ENCODE data around the gene INO80C. TPM values are rescaled to one million over a fixed set of nuclear protein-coding genes. Genes with fewer than 3 reads are reported as not detected.
A peak's percentile ranks its signal among the peaks of the same experiment; 100 is the strongest.

The INO80C gene
- total RNA-seq, 8 experiments from 2014 or later, result 5.8 to 35.9 (median 15.7) TPM

- peaks cover 9 to 12% of the 10 kb centered on the region in 2 donors for H3K4me1 ChIP-seq (replicated peaks in 1 of 2)
- no peak overlapping the region for H3K4me3 ChIP-seq
- no peak for ATAC-seq (replicated peaks in 6 of 8)
- in situ Hi-C loops (cut with MboI; ENCODE audit: low pct_unique_long_range_greater_than_20kb in 2 of 9, low sequenced_read_pairs in 9 of 9, unreplicated experiment in 9 of 9), result no loop called here
- 51 to 80% (median 70%) methylated on average over 1 to 7 of the region's 7 CpGs; no CpG with 5 or more reads in 1 of the 10 experiments for WGBS, 10 experiments
- H3K27ac ChIP-seq, result no peak overlapping the region
These were observed 21.6 kb upstream of the INO80C start for GRCh38 chr18:35519148-35519899.

- in situ Hi-C loops (cut with MboI; ENCODE audit: low pct_unique_long_range_greater_than_20kb in 2 of 9, low sequenced_read_pairs in 9 of 9, unreplicated experiment in 9 of 9), result no loop called here
- peaks cover 3 to 5% of the 10 kb centered on the region in 2 donors for H3K4me1 ChIP-seq (replicated peaks in 1 of 2)
- H3K27ac ChIP-seq, result no peak overlapping the region
These were observed 20.0 kb upstream of the INO80C start for GRCh38 chr18:35517715-35518114.

GRCh38 chr18:35516789-35517188, 19.0 kb upstream of the INO80C start:
- H3K4me1 ChIP-seq (replicated peaks in 1 of 2), result peaks cover 3 to 5% of the 10 kb centered on the region in 2 donors
- in situ Hi-C loops (cut with MboI; ENCODE audit: low pct_unique_long_range_greater_than_20kb in 2 of 9, low sequenced_read_pairs in 9 of 9, unreplicated experiment in 9 of 9), result no loop called here
- no peak overlapping the region for H3K4me3 ChIP-seq
- no peak for ATAC-seq (replicated peaks in 6 of 8)
- 33 to 100% (median 72%) methylated on average over 1 to 3 of the region's 3 CpGs; no CpG with 5 or more reads in 2 of the 10 experiments for WGBS, 10 experiments
- no peak overlapping the region for H3K27ac ChIP-seq

More at GRCh38 chr18:35517715-35518114, 20.0 kb upstream of the INO80C start:
- H3K4me3 ChIP-seq, result no peak overlapping the region
- ATAC-seq (replicated peaks in 6 of 8), result no peak
- 89 to 100% (median 100%) methylated on average over 1 to 2 of the region's 2 CpGs; no CpG with 5 or more reads in 5 of the 10 experiments for WGBS, 10 experiments

GRCh38 chr18:35516351-35516750, 18.6 kb upstream of the INO80C start:
- no peak for ATAC-seq (replicated peaks in 6 of 8)
- Histone ChIP-seq H3K4me1 (replicated peaks in 1 of 2) (peaks cover 3 to 5% of the 10 kb centered on the region in 2 donors), H3K27ac (no peak overlapping the region), H3K4me3 (no peak overlapping the region)
- in situ Hi-C loops (cut with MboI; ENCODE audit: low pct_unique_long_range_greater_than_20kb in 2 of 9, low sequenced_read_pairs in 9 of 9, unreplicated experiment in 9 of 9), result no loop called here
- 40 to 100% (median 75%) methylated on average over 2 to 3 of the region's 3 CpGs; no CpG with 5 or more reads in 3 of the 10 experiments for WGBS, 10 experiments

GRCh38 chr18:35515460-35516130, 17.8 kb upstream of the INO80C start:
- Histone ChIP-seq H3K4me3 (no peak overlapping the region), H3K27ac (no peak overlapping the region), H3K4me1 (replicated peaks in 1 of 2) (peaks cover 3 to 5% of the 10 kb centered on the region in 2 donors)
- 22 to 70% (median 52%) methylated on average over 1 to 5 of the region's 6 CpGs; no CpG with 5 or more reads in 1 of the 10 experiments for WGBS, 10 experiments
- no peak for ATAC-seq (replicated peaks in 6 of 8)
- in situ Hi-C loops (cut with MboI; ENCODE audit: low pct_unique_long_range_greater_than_20kb in 2 of 9, low sequenced_read_pairs in 9 of 9, unreplicated experiment in 9 of 9), result no loop called here

- Histone ChIP-seq H3K4me3 (no peak overlapping the region), H3K27ac (no peak overlapping the region), H3K4me1 (replicated peaks in 1 of 2) (peaks cover 3 to 5% of the 10 kb centered on the region in 2 donors)
- in situ Hi-C loops (cut with MboI; ENCODE audit: low pct_unique_long_range_greater_than_20kb in 2 of 9, low sequenced_read_pairs in 9 of 9, unreplicated experiment in 9 of 9), result no loop called here
- ATAC-seq (replicated peaks in 6 of 8), result no peak
- WGBS, 10 experiments, result 87 to 100% (median 100%) methylated on average over 1 to 4 of the region's 7 CpGs; no CpG with 5 or more reads in 6 of the 10 experiments
These were observed 17.1 kb upstream of the INO80C start for GRCh38 chr18:35514752-35515459.

GRCh38 chr18:35514283-35514682, 16.5 kb upstream of the INO80C start:
- no peak for ATAC-seq (replicated peaks in 6 of 8)
- Histone ChIP-seq H3K27ac (no peak overlapping the region), H3K4me3 (no peak overlapping the region), H3K4me1 (replicated peaks in 1 of 2) (peaks cover 3 to 5% of the 10 kb centered on the region in 2 donors)
- 60 to 100% (median 98%) methylated on average over 1 to 2 of the region's 2 CpGs; no CpG with 5 or more reads in 2 of the 10 experiments for WGBS, 10 experiments
- in situ Hi-C loops (cut with MboI; ENCODE audit: low pct_unique_long_range_greater_than_20kb in 2 of 9, low sequenced_read_pairs in 9 of 9, unreplicated experiment in 9 of 9), result no loop called here

- no peak overlapping the region for H3K27ac ChIP-seq
- in situ Hi-C loops (cut with MboI; ENCODE audit: low pct_unique_long_range_greater_than_20kb in 2 of 9, low sequenced_read_pairs in 9 of 9, unreplicated experiment in 9 of 9), result no loop called here
- 3 to 93% (median 71%) methylated on average over 1 to 5 of the region's 7 CpGs; no CpG with 5 or more reads in 3 of the 10 experiments for WGBS, 10 experiments
- no peak overlapping the region for H3K4me3 ChIP-seq
- peak in 7 of 8 experiments; percentile 41 to 98 (median 67) for ATAC-seq (replicated peaks in 6 of 8)
- peaks cover 3 to 5% of the 10 kb centered on the region in 2 donors for H3K4me1 ChIP-seq (replicated peaks in 1 of 2)
These were observed 15.6 kb upstream of the INO80C start for GRCh38 chr18:35513181-35513936.

GRCh38 chr18:35512761-35513160, 15.0 kb upstream of the INO80C start:
- Histone ChIP-seq H3K4me1 (replicated peaks in 1 of 2) (peaks cover 3 to 5% of the 10 kb centered on the region in 2 donors), H3K27ac (no peak overlapping the region), H3K4me3 (no peak overlapping the region)
- in situ Hi-C loops (cut with MboI; ENCODE audit: low pct_unique_long_range_greater_than_20kb in 2 of 9, low sequenced_read_pairs in 9 of 9, unreplicated experiment in 9 of 9), result no loop called here
- ATAC-seq (replicated peaks in 6 of 8), result no peak
- 86 to 100% (median 94%) methylated on average over 1 to 2 of the region's 2 CpGs; no CpG with 5 or more reads in 4 of the 10 experiments for WGBS, 10 experiments

GRCh38 chr18:35511833-35512232, 14.1 kb upstream of the INO80C start:
- H3K4me1 ChIP-seq (replicated peaks in 1 of 2), result peaks cover 3 to 5% of the 10 kb centered on the region in 2 donors
- in situ Hi-C loops (cut with MboI; ENCODE audit: low pct_unique_long_range_greater_than_20kb in 2 of 9, low sequenced_read_pairs in 9 of 9, unreplicated experiment in 9 of 9), result no loop called here
- 63 to 100% (median 83%) methylated on average over 1 of the region's 1 CpG; no CpG with 5 or more reads in 5 of the 10 experiments for WGBS, 10 experiments
- no peak overlapping the region for H3K4me3 ChIP-seq
- ATAC-seq (replicated peaks in 6 of 8), result no peak
- H3K27ac ChIP-seq, result no peak overlapping the region

- no peak overlapping the region for H3K27ac ChIP-seq
- H3K4me3 ChIP-seq, result no peak overlapping the region
- ATAC-seq (replicated peaks in 6 of 8), result no peak
- peaks cover 3 to 5% of the 10 kb centered on the region in 2 donors for H3K4me1 ChIP-seq (replicated peaks in 1 of 2)
- 43 to 92% (median 68%) methylated on average over 1 to 2 of the region's 2 CpGs; no CpG with 5 or more reads in 2 of the 10 experiments for WGBS, 10 experiments
- in situ Hi-C loops (cut with MboI; ENCODE audit: low pct_unique_long_range_greater_than_20kb in 2 of 9, low sequenced_read_pairs in 9 of 9, unreplicated experiment in 9 of 9), result no loop called here
These were observed 13.7 kb upstream of the INO80C start for GRCh38 chr18:35511428-35511827.

GRCh38 chr18:35510076-35510651, 12.4 kb upstream of the INO80C start:
- no peak overlapping the region for H3K27ac ChIP-seq
- in situ Hi-C loops (cut with MboI; ENCODE audit: low pct_unique_long_range_greater_than_20kb in 2 of 9, low sequenced_read_pairs in 9 of 9, unreplicated experiment in 9 of 9), result no loop called here
- ATAC-seq (replicated peaks in 6 of 8), result no peak

More at GRCh38 chr18:35510076-35510651, 12.4 kb upstream of the INO80C start:
- H3K4me3 ChIP-seq, result no peak overlapping the region
- peaks cover 3 to 5% of the 10 kb centered on the region in 2 donors for H3K4me1 ChIP-seq (replicated peaks in 1 of 2)
- WGBS, 10 experiments, result 14 to 100% (median 83%) methylated on average over 1 to 4 of the region's 4 CpGs; no CpG with 5 or more reads in 1 of the 10 experiments

Data from motor neuron (in vitro differentiated cells).